Measurements from ENCODE around the gene KLF16.

The KLF16 gene

DNA sequence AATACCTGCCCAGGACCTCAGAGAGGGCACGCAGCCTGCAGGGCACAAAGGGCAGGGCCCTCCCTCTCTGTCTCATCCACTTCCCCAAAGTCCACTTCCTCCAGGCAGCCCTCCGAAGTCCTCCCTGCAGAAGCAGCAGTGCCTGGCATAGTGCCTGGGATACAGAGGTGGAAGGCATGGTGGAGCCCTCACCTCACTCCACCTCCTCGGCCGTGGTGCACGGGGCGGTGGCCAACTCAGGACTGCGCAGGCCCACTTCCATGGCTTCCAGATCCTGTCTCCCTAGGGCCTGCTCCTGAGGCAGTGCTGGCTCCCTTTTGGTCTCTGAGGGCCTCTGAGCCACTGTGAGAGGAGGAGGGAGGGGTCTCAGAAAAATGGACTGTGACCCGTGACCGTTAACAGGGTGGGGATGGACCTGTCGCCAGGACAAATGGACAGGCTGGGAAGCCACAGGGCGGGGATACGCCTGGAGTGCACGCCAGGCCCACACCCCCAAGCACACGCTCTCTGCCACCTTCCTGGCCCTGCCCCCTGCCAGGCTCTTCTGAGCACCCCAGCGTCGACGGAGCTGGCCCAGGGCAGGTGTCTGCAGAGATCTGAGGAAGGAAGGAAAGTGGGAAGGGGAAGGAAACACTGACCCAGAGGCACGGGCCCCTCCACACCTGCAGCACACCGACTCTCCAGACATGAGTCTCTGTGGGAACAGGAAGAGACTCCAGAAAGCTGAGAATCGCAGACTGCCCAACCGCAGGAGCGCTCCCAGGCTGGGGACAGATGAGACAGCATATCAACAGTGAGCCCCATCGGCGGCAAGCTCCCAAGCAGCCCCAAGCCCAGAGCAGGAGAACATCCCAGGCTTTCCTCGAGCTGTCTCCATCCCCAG, 23.5 kb downstream of the KLF16 start:
- DNase-seq, result no peak

DNA sequence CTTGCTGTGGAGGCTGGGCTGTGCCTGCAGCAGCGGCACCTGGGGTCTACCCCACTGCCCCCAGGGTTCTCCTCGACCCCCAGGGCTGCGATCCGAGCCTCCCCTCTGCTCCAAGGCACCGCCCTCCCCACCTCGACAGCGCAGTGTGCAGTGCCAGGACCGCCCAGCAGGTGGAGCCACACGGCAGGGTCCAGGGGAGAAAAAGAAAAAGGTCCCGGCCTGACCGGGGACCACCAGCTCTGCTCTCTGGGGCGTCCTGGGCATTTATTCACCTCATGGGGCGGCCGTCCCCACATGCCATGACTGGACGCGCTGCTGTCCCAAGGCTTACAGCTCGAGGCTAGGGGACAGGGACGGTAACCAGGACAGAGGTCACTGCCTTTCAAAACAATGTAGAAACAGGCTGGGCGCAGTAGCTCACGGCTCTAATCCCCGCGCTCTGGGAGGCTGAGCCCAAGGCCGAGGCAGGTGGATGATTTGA, 25.7 kb downstream of the KLF16 start:
- no peak for DNase-seq

DNA sequence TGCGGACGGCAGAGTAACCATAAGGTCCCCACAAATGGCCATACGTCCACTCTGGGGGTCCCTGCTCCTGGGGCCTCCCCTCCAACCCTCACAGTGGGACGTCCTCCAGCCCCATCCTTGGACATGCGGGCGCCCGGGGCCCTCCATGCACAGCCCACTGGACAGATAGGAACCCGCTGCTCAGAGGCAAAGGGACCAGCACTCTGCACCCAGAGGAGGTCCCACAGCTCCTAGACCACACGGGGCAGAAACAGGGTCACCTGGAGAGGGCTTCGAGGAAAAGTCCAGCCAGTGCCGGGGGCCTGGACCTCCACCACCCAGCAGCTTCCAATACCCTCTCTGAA, 26.2 kb downstream of the KLF16 start:
- DNase-seq, result no peak

DNA sequence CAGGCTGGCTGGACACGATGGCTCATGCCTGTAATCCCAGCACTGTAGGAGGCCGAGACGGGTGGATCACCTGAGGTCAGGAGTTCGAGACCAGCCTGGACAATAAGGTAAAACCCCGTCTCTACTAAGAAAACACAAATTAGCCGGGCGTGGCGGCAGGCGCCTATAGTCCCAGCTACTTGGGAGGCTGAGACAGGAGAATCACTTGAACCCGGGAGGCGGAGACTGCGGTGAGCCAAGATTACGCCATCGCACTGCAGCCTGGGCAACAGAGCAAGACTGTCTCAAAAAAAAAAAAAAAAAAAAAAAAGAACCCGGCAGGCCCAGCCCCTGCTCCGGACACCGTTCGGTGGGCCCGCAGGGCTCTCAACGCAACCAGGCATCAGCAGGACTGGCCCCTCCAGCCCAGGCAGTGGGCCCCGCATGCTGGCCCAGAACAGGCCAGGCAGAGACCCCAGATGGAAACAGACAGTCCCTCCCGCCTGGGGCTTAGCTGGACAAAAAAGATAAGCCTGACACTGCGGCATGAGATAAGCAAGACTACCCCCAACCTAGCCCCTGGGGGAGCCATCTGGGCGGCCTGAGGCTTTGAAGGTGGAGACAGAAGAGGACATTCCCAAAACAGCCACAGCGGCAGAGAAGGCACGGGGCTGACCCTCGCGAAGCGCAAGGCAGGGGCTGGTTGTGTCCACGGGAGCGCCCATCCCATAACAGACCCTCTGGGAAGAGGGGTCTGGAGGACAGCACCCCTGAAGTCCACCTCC, 26.7 kb downstream of the KLF16 start:
- no peak for DNase-seq

DNA sequence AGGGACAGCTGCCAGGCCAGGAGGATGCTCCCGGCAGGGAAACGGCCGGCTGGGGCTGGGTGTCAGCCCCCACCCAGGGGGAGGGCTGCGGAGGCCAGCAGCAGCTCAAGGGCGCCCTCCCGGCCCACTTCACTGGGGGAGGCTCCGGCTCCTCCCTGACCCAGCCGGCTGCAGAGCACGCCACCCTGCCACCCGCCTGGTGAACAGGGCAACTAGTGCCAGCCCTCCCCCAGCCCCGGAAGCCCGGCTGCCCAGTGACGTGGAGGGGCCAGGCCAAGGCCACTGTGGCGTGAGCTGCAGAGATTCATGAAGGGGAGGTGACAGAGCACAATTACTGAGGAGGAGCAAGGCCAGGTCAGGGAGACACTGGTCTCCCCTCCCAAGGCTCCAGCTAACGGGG, 29.8 kb downstream of the KLF16 start:
- DNase-seq, result no peak

DNA sequence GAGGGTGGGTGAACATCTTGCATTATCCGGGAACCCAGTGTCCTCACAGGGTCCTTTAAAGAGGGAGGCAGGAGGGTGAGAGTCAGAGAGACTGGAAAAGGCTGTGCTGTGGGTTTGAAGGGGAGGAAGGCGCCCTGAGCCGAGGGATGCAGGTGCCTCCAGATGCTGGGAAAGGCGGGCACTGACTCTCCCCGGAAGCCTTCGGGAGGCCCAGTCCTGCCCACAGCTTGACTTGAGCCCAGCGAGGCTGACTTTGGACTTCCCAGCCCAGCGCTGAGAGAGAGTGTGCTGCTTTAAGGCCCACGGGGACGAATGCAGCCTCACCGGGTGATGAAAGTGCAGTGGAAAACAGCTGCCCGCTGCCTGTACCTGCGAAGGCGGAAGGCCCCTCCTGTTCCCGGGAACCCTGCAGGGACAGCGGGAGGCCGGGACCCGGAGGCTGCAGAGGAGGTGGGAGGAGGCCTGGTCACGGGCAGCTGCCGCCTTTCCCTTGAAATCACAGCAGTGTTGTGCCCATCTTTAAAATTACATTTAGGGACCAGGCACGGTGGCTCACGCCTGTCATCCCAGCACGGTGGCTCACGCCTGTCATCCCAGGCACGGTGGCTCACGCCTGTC, 31.2 kb downstream of the KLF16 start:
- DNase-seq, result no peak

DNA sequence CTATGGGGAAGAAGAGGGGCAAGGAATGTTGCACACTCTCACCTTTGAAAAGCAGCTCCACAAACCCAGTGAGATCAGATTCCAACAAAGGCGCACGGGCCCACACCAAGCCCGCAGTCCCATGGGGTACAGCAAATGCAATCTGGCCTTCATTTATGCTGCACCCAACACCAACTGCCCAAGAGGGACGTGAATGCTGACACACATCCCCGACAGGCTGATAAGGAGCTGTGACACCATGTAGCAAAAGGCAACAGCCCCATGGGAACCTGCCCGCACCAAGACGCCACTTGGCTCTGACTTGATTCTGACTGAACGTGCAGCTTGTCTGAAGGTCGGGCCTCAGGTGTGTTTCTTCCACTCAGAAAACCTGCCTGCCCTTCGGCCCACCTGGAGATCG, 32.4 kb downstream of the KLF16 start:
- no peak for DNase-seq

DNA sequence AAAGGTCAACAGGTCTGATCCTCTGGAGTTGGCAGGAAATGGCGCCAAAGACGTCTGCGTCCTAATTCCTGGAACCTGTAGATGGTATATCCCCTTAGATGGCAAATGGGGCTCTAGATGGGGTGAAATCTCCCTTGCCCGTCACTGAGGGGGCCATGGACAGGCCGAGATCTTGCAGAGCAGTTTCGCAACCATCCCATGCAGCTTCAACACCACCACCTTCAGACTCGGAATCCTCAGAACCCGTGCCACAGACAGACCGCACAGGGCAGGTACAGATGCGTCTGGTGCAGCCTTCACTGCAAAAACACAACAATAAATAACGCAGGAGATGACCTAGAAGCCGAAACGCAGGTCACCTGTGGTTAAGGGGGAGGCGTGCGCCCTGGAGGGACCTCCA, 32.8 kb downstream of the KLF16 start:
- no peak for DNase-seq

DNA sequence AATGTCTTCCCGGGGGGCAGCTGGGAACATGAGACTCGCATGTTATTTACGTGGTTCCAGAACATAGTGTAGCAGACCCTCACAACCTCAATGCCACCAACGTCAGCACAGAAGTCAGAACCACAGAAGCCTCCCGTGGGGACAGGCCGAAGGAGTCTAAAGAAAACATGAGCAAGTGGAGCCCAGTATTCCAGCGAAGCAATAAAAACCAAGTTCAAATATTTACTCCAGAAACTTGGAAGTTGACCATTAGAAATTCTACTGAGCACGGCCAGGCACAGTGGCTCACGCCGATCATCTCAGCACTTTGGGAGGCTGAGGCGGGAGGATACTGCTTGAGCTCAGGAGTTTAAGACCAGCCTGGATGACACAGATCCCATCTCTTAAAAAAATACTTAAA, 33.4 kb downstream of the KLF16 start:
- no peak for DNase-seq

DNA sequence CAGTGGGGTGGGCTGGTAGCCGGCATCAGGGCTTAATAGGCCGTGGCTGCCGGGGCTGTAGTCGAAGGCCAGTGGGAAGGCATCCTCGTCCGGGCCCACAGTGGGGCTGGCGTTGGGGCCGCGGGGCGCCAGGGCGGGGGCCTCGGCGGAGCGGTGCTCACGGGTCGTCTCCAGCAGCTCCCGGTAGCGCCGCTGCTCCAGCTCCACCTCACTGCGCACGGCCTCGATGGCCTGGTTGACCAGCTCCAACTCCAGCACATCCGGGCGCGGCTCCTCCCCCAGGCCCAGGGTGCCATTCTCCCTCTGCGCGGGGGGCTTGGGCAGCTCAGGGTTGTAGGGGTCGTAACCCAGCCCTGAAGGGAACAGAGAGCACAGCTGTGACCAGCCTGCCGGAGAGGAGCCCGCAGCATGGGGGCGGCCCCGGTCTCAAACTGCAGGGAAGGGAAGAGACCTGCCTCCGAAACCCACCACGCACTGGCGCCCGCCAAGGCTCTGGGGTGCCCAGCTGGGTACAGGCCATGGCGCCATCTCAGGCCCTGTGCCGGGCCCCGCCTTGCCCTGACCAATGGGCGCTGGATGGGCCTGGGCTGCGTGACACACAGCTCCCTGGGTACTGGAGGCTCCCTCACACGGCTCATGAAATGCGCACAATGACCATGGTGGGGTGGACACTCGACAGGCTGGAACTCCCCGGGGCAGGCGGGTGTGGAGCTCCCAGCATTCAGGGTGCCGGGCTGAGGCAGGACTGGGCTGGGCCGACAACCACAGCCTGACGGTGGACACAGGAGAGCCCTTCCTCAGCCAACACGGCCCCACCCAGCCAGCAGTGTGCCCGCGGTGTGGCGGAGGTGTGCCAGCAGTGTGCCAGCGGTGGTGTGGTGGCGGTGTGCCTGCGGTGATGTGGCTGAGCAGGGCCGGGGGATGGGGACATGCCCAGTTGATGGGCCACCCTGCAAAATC, 34.8 kb downstream of the KLF16 start:
- no peak for DNase-seq

DNA sequence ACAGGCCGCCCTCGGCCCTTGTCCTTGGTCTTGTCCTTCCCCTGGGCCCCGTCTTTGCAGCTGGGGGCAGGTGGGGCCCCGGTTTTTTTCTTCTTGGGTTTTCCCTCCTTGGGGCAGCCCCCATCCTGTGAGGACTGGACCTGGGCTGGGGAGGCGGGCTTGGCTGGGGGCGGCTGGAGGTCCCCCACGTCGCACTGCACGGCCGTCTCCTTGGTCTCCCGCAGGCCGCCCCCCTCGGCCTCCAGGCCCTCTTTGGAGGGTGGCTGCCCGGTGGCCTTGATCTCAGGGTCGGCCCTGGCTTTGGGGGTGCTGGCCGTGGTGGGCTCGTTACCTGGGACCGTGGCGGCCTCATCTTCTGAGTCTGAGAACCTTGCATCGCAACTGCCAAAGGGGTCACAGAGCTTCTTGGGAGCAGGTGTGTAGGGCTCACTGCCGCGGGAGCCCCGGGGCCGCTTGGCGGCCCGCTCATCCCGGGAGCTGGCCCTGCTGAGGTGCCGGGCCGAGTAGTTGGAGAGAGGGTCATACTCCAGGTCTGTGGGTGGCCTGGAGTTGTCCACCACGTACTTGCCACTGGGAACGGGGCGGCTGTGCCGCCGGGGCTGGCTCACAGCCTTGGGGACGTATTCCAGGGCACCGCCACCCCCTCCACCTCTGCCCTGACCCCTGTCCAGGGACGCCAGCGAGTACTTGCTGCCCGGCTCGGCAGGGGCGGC, 35.7 kb downstream of the KLF16 start:
- no peak for DNase-seq

DNA sequence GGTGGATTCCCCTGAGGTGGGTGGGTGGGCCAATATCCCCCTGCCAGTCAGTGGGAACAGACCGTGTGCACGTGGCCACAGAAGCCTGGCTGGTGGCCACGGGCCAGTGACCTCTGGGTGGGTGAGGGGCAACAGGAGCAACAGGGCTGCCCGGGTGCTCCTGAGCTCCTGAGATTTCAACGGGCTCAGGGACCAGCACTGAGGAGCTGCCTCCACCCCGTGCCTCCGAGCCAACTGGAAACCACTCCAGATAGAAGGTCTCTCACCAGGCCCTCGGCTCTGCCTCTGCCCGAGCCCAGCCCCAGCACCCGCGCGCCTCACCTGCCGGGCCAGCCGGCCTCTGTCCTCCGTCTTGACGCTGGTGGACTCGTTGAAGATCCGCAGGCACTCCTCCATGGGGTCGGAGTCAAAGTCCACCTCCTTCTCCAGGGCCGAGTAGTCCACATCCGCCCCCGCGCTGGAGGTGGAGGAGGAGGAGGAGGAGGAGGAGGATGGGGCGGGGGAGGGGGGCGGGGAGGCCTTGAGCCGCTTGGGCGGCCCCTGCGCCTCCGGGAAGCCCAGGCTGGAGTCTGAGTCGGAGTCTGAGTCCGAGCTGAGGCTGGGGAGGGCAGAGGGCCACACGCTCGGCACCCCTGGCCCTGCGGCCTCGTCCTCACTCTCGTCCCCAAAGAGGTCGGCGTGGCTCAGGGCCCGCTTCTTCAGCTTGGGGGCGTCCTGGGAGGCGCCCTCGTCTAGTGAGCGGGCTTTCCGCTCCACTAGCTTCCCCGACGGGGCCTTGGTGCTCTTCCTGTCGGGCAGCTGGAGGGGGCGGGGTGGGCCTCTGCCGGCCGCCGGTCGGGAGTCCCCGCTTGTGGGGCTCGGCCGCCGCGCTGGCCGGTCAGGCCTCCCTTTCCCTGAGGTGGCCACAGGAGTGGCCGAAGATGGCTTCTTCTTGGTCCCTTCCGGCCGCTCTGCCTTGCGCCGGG, 36.5 kb downstream of the KLF16 start:
- DNase-seq, result no peak

DNA sequence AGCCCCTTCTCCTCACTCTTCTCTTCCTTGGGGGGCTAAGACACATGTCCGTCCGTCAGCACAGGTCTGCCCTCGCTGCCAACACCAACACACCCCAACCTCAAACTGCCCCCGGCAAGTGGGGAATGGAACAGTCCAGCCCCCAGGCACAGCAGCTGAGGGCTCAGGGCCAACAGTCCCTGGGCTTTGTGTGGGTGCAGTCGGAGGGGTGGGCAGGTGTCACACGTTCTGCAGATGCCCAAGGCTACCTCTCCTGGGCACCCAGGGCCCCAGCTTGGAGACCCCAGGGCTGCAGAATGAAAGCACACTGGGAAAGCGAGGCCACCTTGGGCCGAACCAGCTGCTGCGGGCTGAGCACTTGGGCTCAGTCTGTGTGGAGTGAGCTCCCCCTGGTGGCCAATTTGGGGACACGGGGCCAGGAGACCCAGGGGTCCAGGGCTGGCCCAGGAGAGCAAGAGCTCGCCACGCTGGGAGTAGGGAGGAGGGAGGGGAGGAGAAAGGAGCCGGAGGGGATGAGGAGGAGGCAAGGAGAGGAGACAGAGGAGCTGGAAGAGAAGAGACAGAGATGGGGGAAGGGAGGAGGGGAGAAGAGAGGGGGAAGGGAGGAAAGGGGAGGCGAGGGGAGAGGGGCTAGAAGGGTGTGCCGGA, 37.3 kb downstream of the KLF16 start:
- DNase-seq, result no peak

DNA sequence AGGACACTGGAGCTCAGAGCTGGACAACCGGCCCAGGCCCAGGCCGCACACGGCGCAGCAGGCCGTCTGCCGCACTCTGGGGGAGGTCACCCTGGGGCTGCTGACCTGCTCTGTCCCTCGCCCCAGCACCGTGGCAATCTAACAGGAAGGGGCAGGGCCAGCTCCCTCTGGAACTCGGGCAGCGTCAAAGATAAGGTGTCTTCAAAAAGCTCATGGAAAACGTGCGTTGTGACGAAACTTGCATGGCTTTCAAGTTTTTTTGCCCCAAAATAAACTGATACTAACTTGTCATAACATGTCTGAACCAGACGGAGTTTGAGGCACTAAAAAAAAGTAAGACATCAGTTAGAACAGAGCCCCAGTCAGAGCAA, 39.1 kb downstream of the KLF16 start:
- DNase-seq, result no peak

DNA sequence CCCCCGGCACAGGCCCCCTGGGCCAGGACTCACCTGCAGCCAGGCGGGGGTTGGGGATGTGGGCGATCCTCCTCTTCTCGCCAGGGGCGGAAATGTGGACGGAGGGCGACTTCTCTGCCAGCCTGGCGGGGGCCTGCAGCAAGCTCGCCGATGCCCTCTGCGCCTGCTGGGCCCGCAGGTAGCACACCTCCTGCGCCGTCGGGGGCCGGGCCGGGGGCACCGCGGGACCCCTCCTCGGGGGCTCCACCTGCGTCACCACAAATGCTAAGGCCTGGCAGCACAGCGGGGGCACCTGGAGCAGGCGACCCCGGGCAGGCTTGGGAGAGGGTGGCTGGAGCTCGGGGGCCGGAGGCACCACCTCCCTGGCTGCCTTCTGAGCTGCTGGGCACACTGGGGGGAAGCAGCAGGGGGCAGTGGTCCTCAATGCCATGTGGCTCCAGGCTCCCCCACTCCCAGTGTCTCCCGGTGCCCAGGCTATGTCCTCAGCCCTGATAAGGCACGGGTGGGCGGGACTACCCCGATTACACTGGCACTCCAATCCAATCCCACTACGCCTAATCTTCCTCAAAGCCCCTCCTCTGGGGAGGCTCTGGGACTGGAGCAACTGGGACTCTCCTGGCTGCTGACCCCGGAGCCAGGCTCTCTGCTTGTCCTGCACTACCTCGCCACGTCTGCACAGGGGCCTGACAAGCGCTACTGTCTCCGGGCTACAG, 39.7 kb downstream of the KLF16 start:
- no peak for DNase-seq

DNA sequence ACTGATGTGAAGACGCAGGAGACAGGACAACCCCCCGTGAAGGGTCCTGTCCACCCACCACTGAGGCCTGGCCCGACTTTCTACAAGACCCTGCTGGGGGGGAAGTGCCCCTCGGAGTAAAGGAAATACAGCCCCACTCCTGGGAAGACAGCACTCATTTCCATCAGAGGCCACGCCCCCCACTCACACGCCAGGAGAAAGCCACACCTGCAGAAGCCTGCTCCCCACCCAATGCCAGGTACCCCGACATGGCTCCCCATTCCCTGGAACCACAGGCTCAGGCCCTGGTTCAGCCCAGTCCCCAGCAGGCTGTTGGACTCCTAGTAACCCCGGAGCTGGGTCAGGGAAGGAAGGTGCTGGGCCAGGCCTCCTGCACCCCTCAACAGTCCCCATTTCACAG, 40.4 kb downstream of the KLF16 start:
- DNase-seq, result no peak

DNA sequence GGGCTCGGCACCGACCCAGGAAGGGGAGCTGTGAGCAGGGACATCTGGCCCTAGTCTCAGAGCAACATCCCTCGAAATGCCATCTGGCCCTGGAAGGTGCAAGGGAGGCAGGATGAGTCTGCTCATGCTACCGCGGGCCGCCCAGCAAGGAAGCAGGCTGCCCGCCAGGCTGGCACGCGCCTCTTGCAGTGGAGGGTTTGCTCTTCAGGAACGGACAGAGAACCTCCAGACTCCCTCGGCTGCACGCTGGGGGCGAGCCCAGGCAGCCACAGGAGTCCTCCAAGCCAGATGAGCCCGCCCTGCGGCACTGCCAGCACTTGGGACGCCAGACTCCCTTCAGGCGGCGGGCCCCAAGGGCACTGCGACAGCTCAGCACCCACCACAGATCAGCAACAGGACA, 41.2 kb downstream of the KLF16 start:
- no peak for DNase-seq

DNA sequence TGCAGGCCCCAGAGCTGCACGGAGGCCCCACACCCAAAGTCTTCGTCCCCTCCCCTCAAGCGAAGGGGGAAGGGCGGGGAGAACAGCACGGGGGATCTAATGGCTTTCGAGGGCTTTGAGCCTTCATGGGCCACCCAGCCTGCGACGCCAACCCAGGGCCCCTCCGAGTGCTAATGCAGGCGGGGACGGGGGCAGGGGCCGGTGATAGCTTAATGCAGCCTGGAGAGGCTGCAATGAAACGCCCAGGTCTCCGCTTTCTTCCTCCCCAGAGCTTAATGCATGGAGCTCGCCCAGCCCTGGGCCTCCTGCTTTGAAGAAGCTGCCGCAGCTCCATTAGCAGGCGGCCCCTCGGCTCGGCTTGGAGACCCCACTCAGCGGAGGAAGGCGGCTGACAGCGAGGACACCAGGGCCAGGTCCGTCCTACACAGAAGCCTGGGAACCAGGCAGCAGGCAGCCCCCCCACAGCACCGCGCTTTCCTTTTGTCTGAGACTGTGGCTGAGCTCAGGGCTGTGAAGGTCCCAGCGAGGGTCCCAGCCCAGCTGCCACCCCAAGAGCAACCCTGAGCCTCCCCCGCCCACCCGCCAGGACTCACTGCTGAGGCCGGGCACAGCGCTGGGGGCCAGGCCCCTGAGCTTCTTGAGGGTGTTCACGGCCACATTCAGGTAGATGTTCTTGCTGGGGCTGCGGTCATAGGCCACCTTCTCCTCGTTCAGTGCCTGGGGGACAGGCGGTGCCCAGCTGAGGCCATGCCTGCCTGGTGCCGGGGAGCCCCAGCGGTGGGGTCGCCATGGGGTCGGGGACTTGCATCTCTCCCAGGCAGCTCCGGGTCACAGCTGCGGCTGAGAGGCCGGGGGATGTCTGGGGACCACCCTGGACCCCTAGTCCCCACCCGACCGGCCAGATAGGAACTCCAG, 43.8 kb downstream of the KLF16 start:
- DNase-seq, result no peak
